HT-29 (cell line): Measurements from ENCODE around the gene LRRN2. TPM values are rescaled to one million over a fixed set of nuclear protein-coding genes. Genes with fewer than 3 reads are reported as not detected.
"Not testable (repeated sequence)": the region's sequence is repeated elsewhere in the genome, so short reads cannot be mapped to it uniquely, and the experiment has no call there.

Experiments
- DNase-seq: peaks from one replicate; pipeline ENCODE4 v3.0.0-alpha.2; 2015; ENCODE audit warnings: low spot score
- small RNA-seq: library from RNA; depleted of rRNA; stranded (forward); fragments of <200 nt; gene quantifications from one replicate; pipeline ENCODE3, GENCODE V24; 2014
- total RNA-seq: library from RNA; depleted of rRNA; stranded (reverse); fragments of >200 nt; shearing (Covaris generic); gene quantifications from 2 replicates; pipeline ENCODE4 v1.2.3, GENCODE V29; 2014; rRNA removed

The LRRN2 gene
- total RNA-seq, 1 experiment from 2014 or later = not detected

GRCh38 chr1:204576422-204576821 is 109.1 kb downstream of the LRRN2 start:
- no peak for DNase-seq

GRCh38 chr1:204575221-204576190 is 110.0 kb downstream of the LRRN2 start:
- no peak for DNase-seq

- DNase-seq = no peak
Observed at GRCh38 chr1:204574865-204575163, 110.7 kb downstream of the LRRN2 start.

- DNase-seq = no peak
Observed at GRCh38 chr1:204574016-204574864, 111.3 kb downstream of the LRRN2 start.

- no peak for DNase-seq
Observed at GRCh38 chr1:204572923-204573922, 112.3 kb downstream of the LRRN2 start.

- no peak for DNase-seq
Observed at GRCh38 chr1:204571631-204572030, 113.9 kb downstream of the LRRN2 start.

GRCh38 chr1:204571128-204571527 is 114.4 kb downstream of the LRRN2 start:
- no peak for DNase-seq

- DNase-seq = not testable (repeated sequence)
Observed at GRCh38 chr1:204570021-204570420, 115.5 kb downstream of the LRRN2 start.

GRCh38 chr1:204569478-204569877 is 116.1 kb downstream of the LRRN2 start:
- DNase-seq = no peak

- no peak for DNase-seq
Observed at GRCh38 chr1:204568576-204569315, 116.8 kb downstream of the LRRN2 start.

Small RNAs within 50 kb of the gene (small RNA-seq; reads per million reads assigned to genes)
- not detected for gene RF00601
- not detected for gene RNA5SP75

Other genes with a start within 250 kb of the LRRN2 start
- gene PIK3C2B, start 190.9 kb downstream of the LRRN2 start, total RNA-seq = 55.3 and 55.4 TPM in 2 replicates
- gene MDM4, start 169.3 kb downstream of the LRRN2 start, total RNA-seq = 18.5 and 19.4 TPM in 2 replicates
- not detected in 2 replicates for gene NFASC, start 185.1 kb upstream of the LRRN2 start, total RNA-seq